HG02642 (cell line): ENCODE results near the gene MAD1L1.
A peak's percentile ranks its signal among the peaks of the same experiment; 100 is the strongest.
"Not testable (repeated sequence)": the region's sequence is repeated elsewhere in the genome, so short reads cannot be mapped to it uniquely, and the experiment has no call there.

Experiments
- ATAC-seq: cut with Tn5 transposase; IDR thresholded peaks from one replicate; pipeline ENCODE4 v1.9.1; 2021; ENCODE audit warnings: mild to moderate bottlenecking; ENCODE audit not compliant: unreplicated experiment, poor library complexity

The MAD1L1 gene

DNA sequence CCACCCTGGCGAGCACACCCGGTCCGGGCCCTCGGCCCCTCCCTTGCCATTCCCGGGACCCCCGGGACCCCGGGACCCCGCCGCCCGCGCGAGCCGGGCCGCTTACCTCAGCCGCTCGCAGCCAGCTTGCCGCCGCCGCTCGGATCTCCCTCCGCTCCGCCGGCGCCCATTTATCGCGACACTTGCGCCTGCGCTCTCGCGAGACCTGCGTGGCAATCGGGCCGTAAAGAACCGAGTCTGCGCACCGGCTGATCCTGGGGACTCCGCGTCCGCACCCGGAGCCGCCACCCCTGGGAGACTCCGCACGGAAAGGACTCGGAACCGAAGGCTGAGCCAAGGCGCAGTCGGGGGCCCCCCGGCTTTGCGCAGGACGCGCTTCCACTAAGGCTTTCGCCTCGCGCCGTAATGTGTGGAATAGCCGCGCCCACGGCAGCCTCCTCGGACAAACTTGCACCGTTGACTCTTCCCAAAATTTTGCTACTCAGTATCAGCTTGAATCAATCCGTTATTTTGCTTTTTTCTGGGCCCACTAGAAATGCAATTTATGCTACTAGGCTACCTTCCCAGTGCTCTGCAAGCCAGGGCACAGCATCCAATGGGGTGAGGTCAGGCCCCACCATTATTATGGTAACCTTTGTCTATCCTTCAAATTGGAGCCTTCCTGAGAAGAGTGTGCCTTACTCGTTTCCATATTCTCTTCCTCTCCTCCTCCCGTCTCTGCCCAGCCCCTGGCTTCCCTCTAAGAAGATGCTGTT is at the start of gene MAD1L1:
Gene MAD1L1, minus strand, starts transcription at position 180 of the 755 bp plus-strand sequence. CDS start 2,812 bp downstream, outside the sequence.
- peak; percentile 75 for ATAC-seq

DNA sequence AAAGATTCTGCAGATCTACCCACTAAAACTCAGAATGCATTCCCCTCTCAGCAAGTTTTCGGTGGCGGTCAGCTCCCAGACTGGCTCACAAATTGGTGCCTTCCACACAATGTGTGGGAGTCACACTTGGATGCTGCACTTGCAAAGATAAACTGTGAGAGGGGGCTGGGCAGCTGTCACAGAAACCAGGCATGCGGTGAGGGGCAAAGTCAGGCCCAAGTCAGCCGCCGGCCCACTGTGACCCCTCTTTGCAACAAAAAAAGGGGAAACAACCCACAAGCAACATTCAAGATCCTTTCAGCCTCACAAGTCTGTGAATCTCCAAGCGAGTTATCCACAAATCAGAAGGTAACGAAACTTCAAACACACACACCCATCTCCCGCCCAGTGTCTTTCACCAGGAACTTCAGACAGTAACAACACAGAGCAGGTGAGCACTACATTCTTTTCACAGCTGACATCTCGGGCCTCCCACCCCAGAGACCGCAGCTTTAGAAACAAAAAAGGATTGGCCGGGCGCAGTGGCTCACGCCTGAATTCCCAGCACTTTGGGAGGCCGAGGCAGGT is 49.5 kb upstream of the MAD1L1 start:
- no peak for ATAC-seq

DNA sequence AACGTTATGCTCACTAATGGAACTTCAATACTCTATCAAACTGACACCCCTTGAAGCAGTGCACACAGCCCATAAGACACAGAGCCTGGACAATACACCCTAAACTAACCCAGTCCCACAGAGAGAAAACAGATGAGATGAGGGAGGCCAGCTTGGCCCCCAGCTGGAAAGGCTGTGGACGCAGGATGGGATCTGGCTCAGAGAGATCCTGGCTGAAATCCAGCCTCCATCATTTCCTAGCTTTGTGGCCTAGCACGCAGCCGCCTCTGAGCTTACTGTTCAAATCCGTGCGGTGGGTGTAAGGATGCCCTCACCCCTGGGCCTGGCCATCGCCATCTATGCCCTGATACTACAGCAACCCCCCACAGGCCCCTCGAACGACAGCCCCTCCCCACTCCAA is 48.8 kb upstream of the MAD1L1 start:
- ATAC-seq: no peak

DNA sequence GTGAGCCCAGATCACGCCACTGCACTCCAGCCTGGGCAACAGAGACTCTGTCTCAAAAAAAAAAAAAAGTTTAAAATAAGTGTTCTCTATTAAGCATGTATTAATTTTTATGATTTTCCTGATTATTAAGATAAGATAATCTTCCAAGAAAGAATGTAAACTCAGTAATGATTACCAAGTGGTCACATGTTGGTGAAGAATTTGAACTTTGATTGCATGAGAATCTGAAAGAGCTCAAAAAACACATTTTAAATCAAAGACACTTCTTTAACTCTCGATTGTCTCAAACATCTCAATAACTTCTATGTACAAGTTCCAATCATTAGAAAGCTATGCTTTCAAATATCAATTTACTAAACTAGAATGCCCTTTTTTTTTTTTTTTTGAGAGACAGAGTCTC is 47.7 kb upstream of the MAD1L1 start:
- no peak for ATAC-seq

DNA sequence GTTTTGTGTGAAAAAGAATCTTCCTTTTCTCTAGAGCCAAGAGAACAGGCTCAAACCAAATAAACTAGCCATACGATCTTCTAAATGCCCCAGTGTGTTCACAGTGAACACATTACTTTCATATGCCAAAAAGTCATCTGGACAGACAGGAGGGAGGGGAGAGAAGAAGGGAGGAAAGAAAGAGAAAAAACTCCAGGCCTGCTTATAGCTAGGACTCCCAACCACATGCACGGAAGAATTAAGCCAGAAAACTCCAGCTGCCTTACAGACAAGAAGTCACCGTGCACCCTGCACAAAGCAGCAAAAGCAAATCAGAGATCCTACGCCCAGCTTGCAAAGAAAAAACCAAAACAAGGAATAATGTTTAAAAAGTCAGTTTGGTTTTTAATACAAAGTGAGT is 47.2 kb upstream of the MAD1L1 start:
- no peak for ATAC-seq

DNA sequence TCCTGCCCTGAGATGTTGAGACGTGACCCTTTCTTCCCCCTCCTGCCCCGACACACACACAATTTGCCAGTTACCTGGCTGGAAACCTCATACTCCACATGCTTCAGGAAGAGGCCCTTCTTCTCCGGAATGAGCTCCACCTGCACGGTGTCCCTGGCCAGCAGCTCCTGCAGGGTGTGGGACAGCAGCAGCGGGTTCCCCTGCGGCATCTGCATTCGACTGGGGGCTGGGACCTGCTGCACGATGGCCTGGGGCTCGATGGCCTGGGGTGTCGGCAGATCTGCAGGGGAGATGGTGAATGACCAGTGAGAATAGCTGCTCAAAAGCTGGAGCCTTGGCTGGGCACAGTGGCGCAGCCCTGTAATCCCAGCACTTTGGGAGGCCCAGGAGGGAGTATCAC is 45.3 kb upstream of the MAD1L1 start:
- ATAC-seq: no peak

DNA sequence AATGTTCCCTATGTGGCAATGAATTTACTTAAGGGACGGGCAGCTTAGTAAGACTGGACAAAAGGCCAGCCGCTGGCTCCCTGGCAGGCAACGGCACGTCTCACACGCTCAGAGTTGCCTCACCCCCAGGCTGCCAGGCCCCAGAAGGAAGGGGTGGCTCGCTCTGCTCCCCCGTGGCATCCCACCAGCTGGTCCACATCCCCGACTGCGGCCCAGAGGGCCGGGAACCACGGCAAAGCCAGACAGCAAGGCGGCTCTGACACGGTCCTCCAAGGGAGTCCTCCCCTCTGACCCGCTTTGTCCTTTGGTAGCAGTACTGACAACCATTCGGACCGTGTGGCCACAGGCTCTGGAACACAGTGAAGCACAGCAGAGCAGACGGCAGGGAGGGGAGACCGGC is 43.4 kb upstream of the MAD1L1 start:
- no peak for ATAC-seq

DNA sequence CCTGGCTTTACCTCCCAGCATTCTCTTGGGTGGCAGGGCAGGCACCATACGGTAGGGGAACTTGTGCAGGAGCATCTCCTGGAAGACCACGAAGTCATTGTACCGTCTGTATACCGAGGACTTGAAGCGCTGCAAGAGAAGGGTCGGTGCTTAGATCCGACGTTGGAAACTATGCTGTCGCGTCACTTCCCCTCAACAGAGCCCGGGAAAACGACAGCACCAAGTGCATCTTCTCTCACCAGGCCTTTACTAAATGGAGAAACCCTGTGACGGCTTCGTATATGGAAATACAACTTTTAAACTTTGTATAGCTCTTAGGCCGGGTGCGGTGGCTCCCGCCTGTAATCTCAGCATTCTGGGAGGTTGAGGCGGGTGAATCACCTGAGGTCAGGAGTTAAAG is 42.4 kb upstream of the MAD1L1 start:
- no peak for ATAC-seq

DNA sequence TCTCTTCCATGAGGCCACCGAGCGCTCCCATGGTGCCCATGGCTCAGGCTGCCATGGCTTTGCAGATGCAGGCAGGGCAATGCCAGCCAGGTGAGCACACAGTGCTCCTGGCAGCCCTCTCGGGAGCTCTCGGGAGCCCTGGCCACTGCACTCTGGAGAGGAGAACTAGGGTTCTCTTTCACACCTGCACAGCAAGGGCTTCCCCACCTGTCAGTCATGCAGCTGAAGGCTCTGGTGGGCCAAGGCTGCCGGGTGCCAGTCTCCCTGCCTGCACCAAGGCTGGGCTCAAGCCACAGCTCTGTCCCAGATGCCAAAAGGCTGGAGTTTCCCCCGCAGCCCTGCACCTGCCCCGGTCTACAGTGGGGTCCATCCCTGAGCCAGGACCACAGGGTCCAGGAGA is 41.9 kb upstream of the MAD1L1 start:
- no peak for ATAC-seq

DNA sequence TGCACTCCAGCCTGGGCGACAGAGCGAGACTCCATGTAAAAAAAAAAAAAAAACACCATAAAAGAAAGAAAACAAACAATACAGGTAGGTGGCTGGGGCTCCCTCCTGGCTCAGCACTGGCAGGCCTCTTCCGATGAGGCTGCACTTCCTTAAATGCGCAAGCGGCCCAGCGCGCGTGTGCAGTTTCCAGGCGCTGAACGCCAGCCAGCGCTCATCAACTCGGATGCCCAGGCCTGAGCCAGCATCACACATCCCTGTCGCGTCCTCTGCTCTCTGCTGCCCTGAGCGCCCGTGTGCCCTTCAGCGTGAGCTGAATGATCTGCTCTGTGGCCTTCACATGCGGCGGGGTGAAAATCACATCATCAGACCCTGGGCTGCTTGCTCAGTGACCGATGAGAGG is 41.1 kb upstream of the MAD1L1 start:
- no peak for ATAC-seq

DNA sequence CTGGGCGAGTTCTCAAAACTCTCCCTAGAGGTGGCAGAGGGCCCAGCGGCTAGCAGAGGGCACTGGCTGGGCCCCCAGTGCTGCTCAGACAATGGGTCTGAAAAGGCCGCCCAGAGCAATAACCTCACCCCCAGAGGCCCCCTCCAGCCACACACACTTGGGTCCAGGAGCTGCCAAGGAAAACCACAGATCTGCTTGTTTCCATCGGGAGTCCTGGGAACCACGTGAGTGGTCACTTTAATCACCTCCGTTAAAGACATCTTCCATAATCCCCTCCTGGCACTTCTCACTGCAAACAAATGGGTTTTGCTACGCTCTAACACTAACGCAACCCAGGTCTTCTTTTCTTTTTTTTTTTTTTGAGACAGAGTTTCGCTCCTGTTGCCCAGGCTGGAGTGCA is 39.3 kb upstream of the MAD1L1 start:
- no peak for ATAC-seq

DNA sequence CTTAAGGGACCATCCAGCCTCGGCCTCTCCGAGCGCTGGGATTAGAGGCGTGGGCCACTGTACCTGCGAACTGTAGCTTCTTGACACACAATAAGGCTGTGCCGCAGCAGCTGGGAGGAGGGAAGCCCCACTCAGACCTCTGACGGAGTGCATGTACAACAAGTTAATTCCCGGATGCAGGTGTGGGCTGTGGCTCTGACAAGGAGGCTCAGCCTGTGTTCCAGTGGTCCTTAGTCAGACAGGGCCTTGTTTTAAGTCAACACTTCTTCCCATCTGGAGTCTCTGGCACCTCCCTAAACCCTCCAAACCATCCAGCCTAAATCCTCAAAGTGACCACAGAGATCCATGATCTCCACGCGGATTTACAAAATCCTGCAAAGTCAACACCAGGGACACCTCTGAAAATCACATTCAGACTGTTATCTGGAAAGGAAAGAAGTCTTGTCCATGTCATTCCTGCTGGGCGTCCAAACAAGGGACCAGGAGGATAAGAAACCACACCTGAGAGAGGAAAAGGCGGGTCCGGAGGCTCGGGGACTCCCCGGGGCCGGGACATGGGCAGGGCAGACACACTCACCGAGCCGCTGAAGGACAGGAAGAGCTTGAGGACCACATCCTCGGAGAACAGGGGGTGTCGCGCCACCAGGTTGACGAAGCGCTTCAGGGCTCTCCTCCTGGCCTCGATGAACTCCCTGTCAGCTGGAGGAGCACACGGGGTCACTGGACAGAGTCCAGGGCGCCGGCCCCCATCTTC is 38.7 kb upstream of the MAD1L1 start:
- ATAC-seq: no peak

DNA sequence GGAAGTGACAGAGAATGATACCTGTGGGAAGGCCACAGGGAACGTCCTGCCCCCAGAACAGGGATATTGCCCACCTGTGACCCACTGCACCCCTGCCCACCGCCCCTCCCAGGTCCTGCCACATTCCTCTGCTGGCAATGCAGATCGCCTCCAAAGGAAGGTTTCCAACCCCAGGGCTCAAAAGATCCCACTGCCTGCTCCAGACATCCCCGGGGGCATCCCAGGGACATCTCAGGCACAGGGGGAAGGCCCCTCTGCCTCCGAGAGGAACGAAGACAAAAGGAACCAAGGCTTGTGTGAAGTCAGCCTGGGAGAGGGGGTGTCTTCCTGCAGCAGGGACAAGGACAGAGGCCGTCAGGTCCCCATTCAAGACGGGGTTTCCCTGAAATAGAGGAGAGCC is 37.8 kb upstream of the MAD1L1 start:
- ATAC-seq: no peak

DNA sequence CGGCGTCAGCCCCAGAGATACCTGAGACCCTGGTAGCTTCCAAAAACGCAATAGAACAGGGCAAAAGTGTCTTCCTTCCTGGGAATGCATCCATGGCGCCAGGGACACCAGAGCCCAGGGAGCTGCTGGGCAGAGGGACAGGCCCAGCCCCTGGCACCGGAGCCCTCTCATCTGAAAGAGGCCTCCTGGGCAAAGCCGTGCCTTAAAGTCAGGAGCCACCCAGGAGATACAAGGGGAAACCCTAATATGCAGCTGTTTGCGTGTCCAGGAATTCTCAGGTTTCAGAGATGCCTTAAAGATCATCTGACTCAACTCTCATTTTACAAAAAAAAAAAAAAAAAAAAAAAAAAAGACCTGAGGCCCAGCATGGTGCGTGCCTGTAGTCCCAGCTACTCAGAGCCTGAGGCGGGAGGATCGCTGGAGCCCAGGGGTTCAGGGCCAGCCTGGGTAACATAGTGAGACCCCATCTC is 37.3 kb upstream of the MAD1L1 start:
- ATAC-seq: no peak

DNA sequence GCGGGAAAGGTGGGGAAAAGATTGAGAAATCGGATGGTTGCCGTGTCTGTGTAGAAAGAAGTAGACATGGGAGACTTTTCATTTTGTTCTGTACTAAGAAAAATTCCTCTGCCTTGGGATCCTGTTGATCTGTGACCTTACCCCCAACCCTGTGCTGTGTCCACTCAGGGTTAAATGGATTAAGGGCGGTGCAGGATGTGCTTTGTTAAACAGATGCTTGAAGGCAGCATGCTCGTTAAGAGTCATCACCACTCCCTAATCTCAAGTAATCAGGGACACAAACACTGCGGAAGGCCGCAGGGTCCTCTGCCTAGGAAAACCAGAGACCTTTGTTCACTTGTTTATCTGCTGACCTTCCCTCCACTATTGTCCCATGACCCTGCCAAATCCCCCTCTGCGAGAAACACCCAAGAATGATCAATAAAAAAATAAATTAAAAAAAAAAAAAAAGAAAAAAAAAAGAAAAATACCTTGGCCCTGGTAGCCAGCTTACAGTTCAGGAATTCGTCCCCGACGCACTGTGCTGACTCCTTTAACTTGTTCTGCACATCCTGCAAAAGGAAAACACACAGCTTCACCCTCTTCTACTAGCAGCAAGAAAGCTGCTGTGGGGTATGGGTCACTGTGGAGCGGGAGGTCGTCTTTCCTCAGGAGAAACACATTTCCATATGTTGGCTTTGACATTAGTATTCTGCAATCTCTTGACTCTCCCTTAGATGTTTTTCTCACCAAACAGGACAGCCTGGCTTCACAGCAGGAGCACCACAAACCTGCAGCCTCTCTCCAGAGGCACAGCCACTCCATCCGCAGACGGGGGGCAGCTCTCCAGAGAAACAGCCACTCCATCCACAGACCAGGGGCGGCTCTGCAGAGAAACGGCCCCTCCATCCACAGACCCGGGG is 36.6 kb upstream of the MAD1L1 start:
- not testable (repeated sequence) for ATAC-seq

DNA sequence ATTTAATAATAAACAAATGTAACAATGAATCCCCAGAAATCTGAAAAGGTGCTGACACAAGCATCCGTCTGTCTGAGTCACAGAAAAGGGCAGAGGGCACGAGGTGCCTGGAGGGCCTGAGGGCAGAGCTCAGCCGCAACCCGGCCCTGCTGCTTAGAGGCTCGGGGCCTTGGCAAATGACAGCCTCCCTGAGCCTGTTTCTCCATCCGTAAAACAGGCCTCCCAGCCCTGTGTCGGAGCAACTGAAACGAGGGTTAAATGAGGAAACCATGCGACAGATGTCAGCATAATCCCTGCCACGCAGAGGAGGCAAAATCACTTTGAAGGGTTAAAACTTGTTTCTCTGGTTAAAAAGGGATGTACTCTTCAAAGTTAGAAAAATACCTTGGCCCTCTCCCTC is 34.2 kb upstream of the MAD1L1 start:
- no peak for ATAC-seq

DNA sequence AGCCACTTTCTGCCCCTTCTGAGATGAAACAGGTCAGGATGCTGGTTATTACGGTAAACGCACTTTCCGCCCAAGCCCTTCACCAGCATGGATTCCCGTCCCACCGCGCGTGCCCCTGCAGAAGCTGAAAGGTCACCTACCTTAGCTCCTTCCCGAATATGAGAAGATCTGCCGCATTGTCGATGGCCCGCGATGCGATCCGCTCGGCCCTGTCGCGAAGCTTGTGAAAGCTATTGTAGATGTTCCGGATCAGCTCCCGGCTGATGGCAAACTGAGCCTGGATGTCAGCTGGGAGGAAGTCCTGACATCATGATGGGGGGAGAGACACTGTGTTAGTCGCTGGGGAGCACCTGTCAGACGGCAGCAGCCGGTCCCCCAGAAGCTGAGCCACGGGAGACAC is 31.4 kb upstream of the MAD1L1 start:
- ATAC-seq: no peak

DNA sequence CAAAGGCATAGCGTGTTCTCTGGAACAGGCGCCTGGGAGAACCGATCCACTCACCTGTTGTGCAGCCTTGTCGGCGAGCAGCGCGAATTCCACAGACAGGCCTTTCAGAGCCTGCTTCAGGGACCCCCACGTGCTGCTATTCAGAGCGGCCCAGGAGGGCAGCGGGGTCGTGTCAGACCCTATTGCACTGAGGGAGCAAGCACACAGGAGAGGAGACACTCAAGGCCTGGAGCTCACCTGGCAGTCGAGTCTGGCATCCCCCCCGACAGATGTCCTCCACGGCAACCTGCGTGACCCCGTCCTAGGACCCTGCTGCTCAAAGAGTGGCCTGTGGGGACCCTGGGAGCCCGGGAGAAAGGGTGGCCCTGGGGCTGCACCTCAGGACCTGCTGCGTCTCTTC is 30.4 kb upstream of the MAD1L1 start:
- no peak for ATAC-seq

DNA sequence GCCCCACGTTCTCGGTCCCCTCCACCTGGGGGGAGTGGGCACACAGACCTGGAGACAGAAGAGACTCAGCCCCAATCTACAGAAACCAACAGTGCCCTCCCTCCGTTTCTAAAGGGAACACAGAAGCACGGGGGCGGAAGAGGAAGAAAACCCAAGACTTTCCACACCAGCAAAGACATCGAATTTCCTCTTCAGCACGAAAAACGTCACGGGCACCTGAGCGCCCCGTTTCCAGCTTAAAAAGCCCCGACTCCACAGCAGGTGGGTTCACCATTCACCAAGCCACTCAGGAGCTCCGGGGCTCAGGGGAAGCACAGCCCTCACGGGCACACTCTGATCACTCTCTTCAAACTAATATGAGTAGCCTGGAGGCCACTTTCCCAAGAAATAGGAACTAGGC is 28.9 kb upstream of the MAD1L1 start:
- ATAC-seq: peak; percentile 38

DNA sequence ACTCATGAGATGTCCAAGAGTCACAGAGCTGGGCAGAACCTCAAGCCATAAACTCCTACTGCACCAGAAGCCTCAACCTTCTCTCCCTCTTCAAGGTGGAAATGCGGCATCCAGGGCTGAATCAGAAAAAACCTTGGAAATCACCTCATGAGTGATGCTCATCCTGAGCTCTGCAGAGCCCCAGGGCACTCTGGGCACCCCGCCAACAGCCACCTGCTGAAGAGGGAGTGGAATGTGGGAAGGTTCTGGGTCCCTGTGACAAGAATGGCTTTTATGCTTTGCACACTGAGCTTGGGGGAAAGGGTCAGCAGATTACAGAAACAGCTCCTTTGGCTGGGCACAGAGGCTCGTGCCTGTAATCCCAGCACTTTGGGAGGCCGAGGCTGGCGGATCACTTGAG is 28.1 kb upstream of the MAD1L1 start:
- no peak for ATAC-seq
